GM23338 (cell line): ENCODE results near the gene RCSD1. TPM values are rescaled to one million over a fixed set of nuclear protein-coding genes. Genes with fewer than 3 reads are reported as not detected.
A peak's percentile ranks its signal among the peaks of the same experiment; 100 is the strongest.

Experiments used
- ATAC-seq: fragments of 200-7000 bp; cut with Tn5 transposase; 3 replicates; pipeline ENCODE4 v1.9.1; 2020
- DNase-seq: peaks from one replicate; pipeline ENCODE4 v3.0.0-alpha.2; 2015; ENCODE audit warnings: low spot score
- H2AFZ ChIP-seq: fragments of 200-600 bp; sonication (generic); 2 replicates; pipeline ENCODE4 v1.8.0; 2016; ENCODE audit warnings: antibody characterized with exemption, mild to moderate bottlenecking, moderate library complexity
- H3F3A ChIP-seq: fragments of 200-600 bp; sonication (generic); replicated peaks from 2 replicates; pipeline ENCODE4 v1.8.0; 2017; ENCODE audit warnings: antibody characterized with exemption, mixed run types, low read depth
- H3K27ac ChIP-seq: fragments of 200-600 bp; sonication (generic); 2 replicates; pipeline ENCODE4 v1.6.1; 2016; ENCODE audit warnings: low read depth
- H3K27me3 ChIP-seq: fragments of 200-600 bp; sonication (generic); 2 replicates; pipeline ENCODE4 v1.8.0; 2016; ENCODE audit warnings: mild to moderate bottlenecking, mixed run types, moderate library complexity; ENCODE audit not compliant: insufficient read depth
- H3K36me3 ChIP-seq: fragments of 200-600 bp; sonication (generic); 2 replicates; pipeline ENCODE4 v1.8.0; 2016; ENCODE audit warnings: mild to moderate bottlenecking; ENCODE audit not compliant: insufficient read depth
- H3K4me1 ChIP-seq: fragments of 200-600 bp; sonication (generic); 2 replicates; pipeline ENCODE4 v1.8.0; 2016; ENCODE audit warnings: mild to moderate bottlenecking, moderate library complexity; ENCODE audit not compliant: insufficient read depth
- H3K4me2 ChIP-seq: fragments of 200-600 bp; sonication (generic); 2 replicates; pipeline ENCODE4 v1.7.1; 2017; ENCODE audit warnings: mixed run types
- H3K4me3 ChIP-seq: fragments of 200-600 bp; sonication (generic); 2 replicates; pipeline ENCODE4 v1.6.1; 2016; ENCODE audit warnings: mixed run types
- H3K79me2 ChIP-seq: fragments of 200-600 bp; sonication (generic); replicated peaks from 2 replicates; pipeline ENCODE4 v1.8.0; 2017; ENCODE audit warnings: mild to moderate bottlenecking; ENCODE audit not compliant: insufficient read depth
- H3K9me2 ChIP-seq: fragments of 200-600 bp; sonication (generic); 2 replicates; pipeline ENCODE4 v1.8.0; 2017; ENCODE audit not compliant: insufficient read depth
- H4K20me1 ChIP-seq: fragments of 200-600 bp; sonication (generic); replicated peaks from 2 replicates; pipeline ENCODE4 v1.8.0; 2017; ENCODE audit warnings: mild to moderate bottlenecking; ENCODE audit not compliant: insufficient read depth
- H3K27ac Mint-ChIP-seq: 2 replicates; pipeline ENCODE4 v1.8.0; 2020; ENCODE audit warnings: inconsistent platforms, mild to moderate bottlenecking, moderate library complexity, mixed read lengths
- H3K27me3 Mint-ChIP-seq: 3 replicates; pipeline ENCODE4 v1.8.0; 2022; ENCODE audit warnings: low read depth, mild to moderate bottlenecking, moderate library complexity, mixed read lengths, inconsistent platforms; ENCODE audit not compliant: insufficient read depth, poor library complexity
- H3K36me3 Mint-ChIP-seq: 3 replicates; pipeline ENCODE4 v1.8.0; 2021; ENCODE audit warnings: low read depth, mild to moderate bottlenecking, inconsistent platforms, moderate library complexity, mixed read lengths
- H3K4me1 Mint-ChIP-seq: 3 replicates; pipeline ENCODE4 v1.8.0; 2020; ENCODE audit warnings: mild to moderate bottlenecking, inconsistent platforms, mixed read lengths
- H3K4me3 Mint-ChIP-seq: 3 replicates; pipeline ENCODE4 v1.8.0; 2021; ENCODE audit warnings: moderate library complexity, mild to moderate bottlenecking, inconsistent platforms, mixed read lengths
- H3K9me3 Mint-ChIP-seq: 3 replicates; pipeline ENCODE4 v1.8.0; 2020; ENCODE audit warnings: moderate library complexity, mild to moderate bottlenecking, inconsistent platforms, mixed read lengths
- CTCF ChIP-seq, 2 experiments: fragments of 200-600 bp in 1 of 2; sonication (generic) in 1 of 2; conservative IDR thresholded peaks; 2 replicates each; pipeline versions ENCODE4 v1.5.1 to v1.6.1; 2016 to 2017; ENCODE audit warnings: antibody characterized with exemption in 2 of 2, low read depth in 2 of 2, mild to moderate bottlenecking in 2 of 2, moderate library complexity in 1 of 2
- ETS1 ChIP-seq: IDR thresholded peaks from 2 replicates; pipeline ENCODE4 v1.6.1; 2016; ENCODE audit warnings: antibody characterized with exemption
- EZH2 ChIP-seq: fragments of 200-600 bp; sonication (generic); IDR thresholded peaks from one replicate; pipeline ENCODE4 v1.8.0; 2017; ENCODE audit warnings: antibody characterized with exemption, mild to moderate bottlenecking, low read depth; ENCODE audit not compliant: unreplicated experiment
- EZH2phosphoT487 ChIP-seq: fragments of 200-600 bp; sonication (generic); IDR thresholded peaks from one replicate; pipeline ENCODE4 v1.8.1; 2018; ENCODE audit warnings: antibody characterized with exemption; ENCODE audit not compliant: unreplicated experiment
- JUNB ChIP-seq: IDR thresholded peaks from one replicate; pipeline ENCODE4 v1.6.1; 2016; ENCODE audit warnings: antibody characterized with exemption; ENCODE audit not compliant: unreplicated experiment
- POLR2AphosphoS5 ChIP-seq: IDR thresholded peaks from 2 replicates; pipeline ENCODE4 v1.6.1; 2016; ENCODE audit warnings: antibody characterized with exemption, low read depth
- REST ChIP-seq: IDR thresholded peaks from one replicate; pipeline ENCODE4 v1.6.1; 2018; ENCODE audit warnings: antibody characterized with exemption; ENCODE audit not compliant: unreplicated experiment
- ZNF114 ChIP-seq: fragments of 250-450 bp; sonication (Bioruptor Pico); IDR thresholded peaks from 2 replicates; pipeline ENCODE4 v1.5.0; 2020; ENCODE audit warnings: mild to moderate bottlenecking, moderate library complexity
- polyA plus RNA-seq: library from polyadenylated mRNA; unstranded; fragments of >200 nt; fragmentation: Nextera tagmentation; extraction: Ambion mirVana; gene quantifications from 2 replicates; pipeline ENCODE4 v1.2.1, GENCODE V29; 2016
- total RNA-seq: library from RNA; depleted of rRNA; stranded (reverse); fragments of >200 nt; shearing (Covaris generic); gene quantifications from 2 replicates; pipeline ENCODE4 v1.2.3, GENCODE V29; 2014

The RCSD1 gene
- total and polyA plus RNA-seq, 2 experiments from 2014 or later: 0.18 to 0.73 TPM

GRCh38 chr1:167618366-167618765 lies 11.7 kb upstream of the RCSD1 start (continued):
- TF ChIP-seq EZH2phosphoT487 (no peak), REST (no peak), CTCF (conservative IDR thresholded peaks at IDR 0.05; ENCODE audit: low read depth in 2 of 2) (no peak), POLR2AphosphoS5 (no peak), ZNF114 (no peak), ETS1 (no peak), JUNB (no peak)

- peaks cover 4% of the 10 kb centered on the region; the same call in 1 of the 2 replicates for H3K36me3 ChIP-seq
- H3K4me3 Mint-ChIP-seq: no peak overlapping the region
- H3K4me3 ChIP-seq: no peak overlapping the region
- peak overlapping the region; percentile 90; the same call in 1 of the 2 replicates for H2AFZ ChIP-seq
- peaks cover 8% of the 10 kb centered on the region for H3K27me3 Mint-ChIP-seq
- H3K27ac ChIP-seq: no peak overlapping the region
- H4K20me1 ChIP-seq: no peaks in the 10 kb centered on the region
- no peaks in the 10 kb centered on the region for H3F3A ChIP-seq
- ATAC-seq: no peak
- H3K36me3 Mint-ChIP-seq: peaks cover 5% of the 10 kb centered on the region; the same call in 1 of the 3 replicates
- H3K4me1 Mint-ChIP-seq: peaks cover 21% of the 10 kb centered on the region
- H3K27me3 ChIP-seq: no peaks in the 10 kb centered on the region
- peaks cover 8% of the 10 kb centered on the region; the same call in 1 of the 2 replicates for H3K9me2 ChIP-seq
- H3K4me1 ChIP-seq: peaks cover 21% of the 10 kb centered on the region
- no peak overlapping the region for H3K27ac Mint-ChIP-seq
- peaks cover 14% of the 10 kb centered on the region; the same call in 2 of the 3 replicates for H3K9me3 Mint-ChIP-seq
- no peaks in the 10 kb centered on the region for H3K79me2 ChIP-seq
- no peak for DNase-seq
- no peak overlapping the region for H3K4me2 ChIP-seq
- TF ChIP-seq ETS1 (no peak), REST (no peak), CTCF (conservative IDR thresholded peaks at IDR 0.05; ENCODE audit: low read depth in 2 of 2) (no peak), EZH2 (no peak)
These were observed 11.2 kb upstream of the RCSD1 start for GRCh38 chr1:167618789-167619188.
